Measurements from ENCODE around the gene PLPPR3. TPM values are rescaled to one million over a fixed set of nuclear protein-coding genes. Genes with fewer than 3 reads are reported as not detected.

PLPPR3 gene
- total and polyA plus RNA-seq, 4 donors, result 3.1 TPM; not detected in 3

- Histone ChIP-seq H3K4me3 (ENCODE audit: low read depth in 1 of 3, low read length in 3 of 3) (no peak overlapping the region), H3K9me3 (ENCODE audit: control insufficient read depth in 4 of 4, low read length in 3 of 4) (no peaks in the 10 kb centered on the region), H3K27me3 (ENCODE audit: control insufficient read depth in 4 of 4, insufficient read depth in 4 of 4, low read length in 3 of 4) (no peaks in the 10 kb centered on the region), H3K27ac (ENCODE audit: low read depth in 1 of 2, low read length in 2 of 2) (no peak overlapping the region), H3K9ac (ENCODE audit: low read depth in 1 of 2, low read length in 2 of 2) (no peak overlapping the region), H3K4me1 (ENCODE audit: control insufficient read depth in 4 of 4, insufficient read depth in 4 of 4, low read length in 3 of 4) (no peaks in the 10 kb centered on the region), H3K36me3 (ENCODE audit: control insufficient read depth in 4 of 4, insufficient read depth in 3 of 4, low read depth in 1 of 4, low read length in 3 of 4) (peaks cover 20 to 35% (median 30%) of the 10 kb centered on the region in 4 donors)
- 94% methylated on average over 72 of the region's 72 CpGs for WGBS
- DNase-seq (ENCODE audit: low spot score), result no peak
- TF ChIP-seq NR2F2 (IDR thresholded peaks at IDR 0.05), result no peak
- no peak for TF ChIP-seq ZBTB33 (IDR thresholded peaks at IDR 0.05)
- TF ChIP-seq FOXA1 (IDR thresholded peaks at IDR 0.05), result no peak
- no peak for TF ChIP-seq HNF4A (conservative IDR thresholded peaks at IDR 0.05)
- TF ChIP-seq YY1 (IDR thresholded peaks at IDR 0.05), result no peak
- TF ChIP-seq HNF4G (IDR thresholded peaks at IDR 0.05), result no peak
- TF ChIP-seq RAD21 (IDR thresholded peaks at IDR 0.05), result no peak
These were observed 9.0 kb downstream of the PLPPR3 start for GRCh38 chr19:812747-813218.

GRCh38 chr19:812049-812746 lies 9.6 kb downstream of the PLPPR3 start:
- no peaks in the 10 kb centered on the region for H3K4me1 ChIP-seq (ENCODE audit: control insufficient read depth in 4 of 4, insufficient read depth in 4 of 4, low read length in 3 of 4)
- no peak overlapping the region for H3K9ac ChIP-seq (ENCODE audit: low read depth in 1 of 2, low read length in 2 of 2)
- no peak overlapping the region for H3K4me3 ChIP-seq (ENCODE audit: low read depth in 1 of 3, low read length in 3 of 3)
- H3K36me3 ChIP-seq (ENCODE audit: control insufficient read depth in 4 of 4, insufficient read depth in 3 of 4, low read depth in 1 of 4, low read length in 3 of 4), result peaks cover 24 to 41% (median 33%) of the 10 kb centered on the region in 4 donors
- WGBS, result 93% methylated on average over 80 of the region's 80 CpGs
- no peak overlapping the region for H3K27ac ChIP-seq (ENCODE audit: low read depth in 1 of 2, low read length in 2 of 2)
- no peak for TF ChIP-seq YY1 (IDR thresholded peaks at IDR 0.05)
- TF ChIP-seq MAX (IDR thresholded peaks at IDR 0.05), result no peak
- no peak for TF ChIP-seq JUND (IDR thresholded peaks at IDR 0.05)
- TF ChIP-seq RXRA (IDR thresholded peaks at IDR 0.05), result no peak
- DNase-seq (ENCODE audit: low spot score), result no peak
- H3K9me3 ChIP-seq (ENCODE audit: control insufficient read depth in 4 of 4, low read length in 3 of 4), result no peaks in the 10 kb centered on the region
- no peaks in the 10 kb centered on the region for H3K27me3 ChIP-seq (ENCODE audit: control insufficient read depth in 4 of 4, insufficient read depth in 4 of 4, low read length in 3 of 4)

- H3K9ac ChIP-seq (ENCODE audit: low read depth in 1 of 2, low read length in 2 of 2), result no peak overlapping the region
- H3K27me3 ChIP-seq (ENCODE audit: control insufficient read depth in 4 of 4, insufficient read depth in 4 of 4, low read length in 3 of 4), result no peaks in the 10 kb centered on the region
- H3K27ac ChIP-seq (ENCODE audit: low read depth in 1 of 2, low read length in 2 of 2), result no peak overlapping the region
- 96% methylated on average over 20 of the region's 20 CpGs for WGBS
- TF ChIP-seq HNF4A (conservative IDR thresholded peaks at IDR 0.05), result no peak
- no peak for TF ChIP-seq MAX (IDR thresholded peaks at IDR 0.05)
- no peak for TF ChIP-seq YY1 (IDR thresholded peaks at IDR 0.05)
- no peak for TF ChIP-seq HNF4G (IDR thresholded peaks at IDR 0.05)
- no peak for TF ChIP-seq FOXA2 (IDR thresholded peaks at IDR 0.05)
- TF ChIP-seq REST (IDR thresholded peaks at IDR 0.05), result no peak
- no peak for DNase-seq (ENCODE audit: low spot score)
- no peak overlapping the region for H3K4me3 ChIP-seq (ENCODE audit: low read depth in 1 of 3, low read length in 3 of 3)
- no peaks in the 10 kb centered on the region for H3K4me1 ChIP-seq (ENCODE audit: control insufficient read depth in 4 of 4, insufficient read depth in 4 of 4, low read length in 3 of 4)
- H3K36me3 ChIP-seq (ENCODE audit: control insufficient read depth in 4 of 4, insufficient read depth in 3 of 4, low read depth in 1 of 4, low read length in 3 of 4), result peaks cover 30 to 47% (median 39%) of the 10 kb centered on the region in 4 donors
- no peaks in the 10 kb centered on the region for H3K9me3 ChIP-seq (ENCODE audit: control insufficient read depth in 4 of 4, low read length in 3 of 4)
These were observed 10.2 kb downstream of the PLPPR3 start for GRCh38 chr19:811506-812048.
